K562 (cell line): ENCODE results near the gene DEDD. TPM values are rescaled to one million over a fixed set of nuclear protein-coding genes. Genes with fewer than 3 reads are reported as not detected.
A peak's percentile ranks its signal among the peaks of the same experiment; 100 is the strongest.

Experiments
- BACH1 ChIP-seq: fragments of 200-800 bp; sonication (Bioruptor generic); IDR thresholded peaks from 2 replicates; pipeline ENCODE4 v1.6.1; 2016; ENCODE audit warnings: missing genetic modification characterization, missing compliant biosample characterization
- CAMTA2 ChIP-seq: fragments of 250-450 bp; sonication (Bioruptor Pico); conservative IDR thresholded peaks from 2 replicates; pipeline ENCODE4 v1.5.1; 2022
- CBX3 ChIP-seq, 2 experiments: IDR thresholded peaks; 1 replicate in 1 of 2; 2 replicates in 1 of 2; pipeline ENCODE4 v1.6.1; 2012; ENCODE audit warnings: inconsistent platforms in 2 of 2, low read length in 2 of 2, borderline replicate concordance in 1 of 2, control low read depth in 1 of 2
- CLOCK ChIP-seq: fragments of 250-450 bp; sonication (Bioruptor Pico); IDR thresholded peaks from 2 replicates; pipeline ENCODE4 v1.4.0; 2020; ENCODE audit warnings: mild to moderate bottlenecking, moderate library complexity, borderline replicate concordance
- HNRNPUL1 ChIP-seq: fragments of 200-400 bp; formaldehyde crosslinking; IDR thresholded peaks from 2 replicates; pipeline ENCODE4 v1.6.1; 2017; ENCODE audit warnings: low read length
- HOMEZ ChIP-seq: fragments of 250-450 bp; sonication (Bioruptor Pico); IDR thresholded peaks from 2 replicates; pipeline ENCODE4 v1.4.0; 2020; ENCODE audit warnings: mild to moderate bottlenecking, moderate library complexity
- KAT8 ChIP-seq: fragments of 450-650 bp; IDR thresholded peaks from 2 replicates; pipeline ENCODE4 v1.6.1; 2016; ENCODE audit warnings: low read depth, mild to moderate bottlenecking
- NCOA4 ChIP-seq: fragments of 450-650 bp; IDR thresholded peaks from 2 replicates; pipeline ENCODE4 v1.6.1; 2018; ENCODE audit warnings: mild to moderate bottlenecking; ENCODE audit not compliant: partially characterized antibody
- NR2C1 ChIP-seq, 2 experiments: fragments of 450-650 bp; IDR thresholded peaks; 2 replicates each; pipeline ENCODE4 v1.6.1; 2017; ENCODE audit warnings: mild to moderate bottlenecking in 2 of 2, antibody characterized with exemption in 1 of 2, inconsistent platforms in 1 of 2, missing compliant biosample characterization in 1 of 2, missing genetic modification characterization in 1 of 2
- NR2F6 ChIP-seq: fragments of 450-650 bp; formaldehyde crosslinking; IDR thresholded peaks from 2 replicates; pipeline ENCODE4 v1.4.0; 2020; ENCODE audit warnings: mild to moderate bottlenecking
- PHB2 ChIP-seq: fragments of 450-650 bp; IDR thresholded peaks from 2 replicates; pipeline ENCODE4 v1.6.1; 2017; ENCODE audit warnings: low read depth
- PHTF2 ChIP-seq: fragments of 250-450 bp; sonication (Bioruptor Pico); IDR thresholded peaks from 2 replicates; pipeline ENCODE4 v1.5.0; 2021; ENCODE audit warnings: mild to moderate bottlenecking
- PREB ChIP-seq: sonication (generic); formaldehyde crosslinking; IDR thresholded peaks from 2 replicates; pipeline ENCODE4 v1.8.1; 2023; ENCODE audit warnings: mild to moderate bottlenecking, missing genetic modification reagents
- STAG1 ChIP-seq: sonication (generic); formaldehyde crosslinking; IDR thresholded peaks from 2 replicates; pipeline ENCODE4 v1.5.0; 2020; ENCODE audit warnings: missing genetic modification reagents, borderline replicate concordance
- USF1 ChIP-seq: sonication (generic); formaldehyde crosslinking; IDR thresholded peaks from 2 replicates; pipeline ENCODE4 v1.9.0; 2022; ENCODE audit warnings: mild to moderate bottlenecking, missing genetic modification reagents
- ZKSCAN3 ChIP-seq: fragments of 250-450 bp; sonication (Bioruptor Pico); IDR thresholded peaks from 2 replicates; pipeline ENCODE4 v1.4.0; 2020
- ZNF232 ChIP-seq: sonication (generic); formaldehyde crosslinking; IDR thresholded peaks from 2 replicates; pipeline ENCODE4 v1.8.0; 2022; ENCODE audit warnings: mild to moderate bottlenecking, missing genetic modification reagents
- ZNF24 ChIP-seq: fragments of 450-650 bp; IDR thresholded peaks from 2 replicates; pipeline ENCODE4 v1.6.1; 2016
- ZNF384 ChIP-seq: IDR thresholded peaks from 2 replicates; pipeline ENCODE4 v1.6.1; 2012; ENCODE audit warnings: low read depth, low read length, improper control_type of control experiment
- ZNF764 ChIP-seq: fragments of 250-450 bp; sonication (Bioruptor Pico); IDR thresholded peaks from 2 replicates; pipeline ENCODE4 v1.4.0; 2020; ENCODE audit warnings: low read depth, mild to moderate bottlenecking, moderate library complexity
- ZNF79 ChIP-seq: fragments of 250-450 bp; sonication (Bioruptor Pico); IDR thresholded peaks from 2 replicates; pipeline ENCODE4 v1.4.0; 2020; ENCODE audit warnings: low read depth, mild to moderate bottlenecking, moderate library complexity
- polyA plus RNA-seq, 8 experiments: library from polyadenylated mRNA; depleted of rRNA in 4 of 8; stranded (reverse) in 5 of 8; unstranded in 3 of 8; fragments of >200 nt; fragmentation: Nextera tagmentation in 2 of 8; fragmentation: Illumina TruSeq in 1 of 8; extraction: Ambion mirVana in 2 of 8; extraction: Trizol in 1 of 8; gene quantifications; 2 replicates each; pipeline versions ENCODE4 v1.2.1 to v1.2.3, GENCODE V29; 2011 to 2014; ENCODE audit warnings: inconsistent platforms in 1 of 8, missing spikeins in 1 of 8
- total RNA-seq, 7 experiments: library from RNA; depleted of rRNA in 6 of 7; stranded (reverse); fragments of >200 nt in 6 of 7; fragmentation: Illumina TruSeq in 2 of 7; extraction: Trizol in 2 of 7; gene quantifications; 2 replicates each; pipeline versions ENCODE4 v1.2.1 to v1.2.3, GENCODE V29; 2011 to 2021; ENCODE audit warnings: low replicate concordance in 1 of 7

The DEDD gene
- total and polyA plus RNA-seq, 9 of the 15 experiments (the other 6 are each of a cell fraction or from before 2014, with no cell fraction given), result 11.6 to 41.0 (median 16.8) TPM

- TF ChIP-seq ZNF232 (CRISPR knock-in tag), result no peak
- no peak for TF ChIP-seq ZKSCAN3 (CRISPR knock-in tag)
- peak; percentile 86; the same call in 1 of the 2 replicates for TF ChIP-seq BACH1
- no peak for TF ChIP-seq ZNF384
- TF ChIP-seq ZNF24, result peak; percentile 82
- TF ChIP-seq CBX3 (IDR thresholded peaks at IDR 0.05; ENCODE audit: borderline replicate concordance in 1 of 2, low read length in 2 of 2), result no peak
- TF ChIP-seq HNRNPUL1, result no peak
- TF ChIP-seq CLOCK (CRISPR knock-in tag), result no peak
- TF ChIP-seq PHTF2, result no peak
- no peak for TF ChIP-seq STAG1 (CRISPR knock-in tag)
- no peak for TF ChIP-seq NCOA4
- TF ChIP-seq NR2C1 (IDR thresholded peaks at IDR 0.05), result peak; percentile 91
- TF ChIP-seq NR2C1 (tag; IDR thresholded peaks at IDR 0.05), result peak; percentile 95
- TF ChIP-seq NR2F6 (CRISPR knock-in tag), result no peak
- no peak for TF ChIP-seq ZNF764 (CRISPR knock-in tag)
- no peak for TF ChIP-seq ZNF79 (CRISPR knock-in tag)
- TF ChIP-seq PHB2, result no peak
- no peak for TF ChIP-seq CAMTA2 (CRISPR knock-in tag)
- no peak for TF ChIP-seq HOMEZ (CRISPR knock-in tag)
- TF ChIP-seq PREB (CRISPR knock-in tag), result no peak
- no peak for TF ChIP-seq USF1 (CRISPR knock-in tag)
- no peak; the same call in 1 of the 2 replicates for TF ChIP-seq KAT8
These were observed at the start of gene DEDD (continued) for GRCh38 chr1:161132410-161133219.
